Measurements from ENCODE around the gene MPZL1.

DNA sequence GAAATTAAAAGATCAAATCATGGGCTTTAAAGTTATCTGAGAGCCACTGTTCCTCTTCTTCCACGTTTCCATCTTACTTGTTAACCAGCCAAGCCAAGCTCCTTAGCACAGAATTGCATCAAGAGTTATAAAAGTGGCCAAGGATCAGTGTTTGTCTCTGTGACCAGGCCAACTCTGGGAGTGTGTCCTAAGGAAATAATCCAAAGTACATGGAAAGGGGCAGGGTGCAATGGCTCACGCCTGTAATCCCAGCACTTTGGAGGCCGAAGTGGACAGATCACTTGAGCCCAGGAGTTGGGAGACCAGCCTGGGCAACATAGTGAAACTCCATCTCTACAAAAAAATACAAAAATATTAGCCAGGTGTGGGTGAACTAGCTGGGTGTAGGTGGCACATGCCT lies 10.0 kb upstream of the MPZL1 start:
- TF ChIP-seq, protein P1, sequence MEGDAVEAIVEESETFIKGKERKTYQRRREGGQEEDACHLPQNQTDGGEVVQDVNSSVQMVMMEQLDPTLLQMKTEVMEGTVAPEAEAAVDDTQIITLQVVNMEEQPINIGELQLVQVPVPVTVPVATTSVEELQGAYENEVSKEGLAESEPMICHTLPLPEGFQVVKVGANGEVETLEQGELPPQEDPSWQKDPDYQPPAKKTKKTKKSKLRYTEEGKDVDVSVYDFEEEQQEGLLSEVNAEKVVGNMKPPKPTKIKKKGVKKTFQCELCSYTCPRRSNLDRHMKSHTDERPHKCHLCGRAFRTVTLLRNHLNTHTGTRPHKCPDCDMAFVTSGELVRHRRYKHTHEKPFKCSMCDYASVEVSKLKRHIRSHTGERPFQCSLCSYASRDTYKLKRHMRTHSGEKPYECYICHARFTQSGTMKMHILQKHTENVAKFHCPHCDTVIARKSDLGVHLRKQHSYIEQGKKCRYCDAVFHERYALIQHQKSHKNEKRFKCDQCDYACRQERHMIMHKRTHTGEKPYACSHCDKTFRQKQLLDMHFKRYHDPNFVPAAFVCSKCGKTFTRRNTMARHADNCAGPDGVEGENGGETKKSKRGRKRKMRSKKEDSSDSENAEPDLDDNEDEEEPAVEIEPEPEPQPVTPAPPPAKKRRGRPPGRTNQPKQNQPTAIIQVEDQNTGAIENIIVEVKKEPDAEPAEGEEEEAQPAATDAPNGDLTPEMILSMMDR (conservative IDR thresholded peaks at IDR 0.05; ENCODE audit: low read length), result no peak
- no peak for TF ChIP-seq EZH2phosphoT487 (IDR thresholded peaks at IDR 0.05; ENCODE audit: borderline replicate concordance, low read depth, low read length)
